C4-2B (cell line): ENCODE measurements around the gene HDAC4.

ENCODE experiments used
- H3K27ac ChIP-seq: fragments of 450-650 bp; 2 replicates; pipeline ENCODE4 v1.5.1; 2017
- ZFX ChIP-seq: fragments of 450-650 bp; IDR thresholded peaks from 2 replicates; pipeline ENCODE4 v1.6.1; 2017
- TF ChIP-seq, protein P1 (sequence below): fragments of 450-650 bp; conservative IDR thresholded peaks from 2 replicates; pipeline ENCODE4 v1.5.1; 2017; ENCODE audit warnings: mild to moderate bottlenecking

HDAC4 gene

DNA sequence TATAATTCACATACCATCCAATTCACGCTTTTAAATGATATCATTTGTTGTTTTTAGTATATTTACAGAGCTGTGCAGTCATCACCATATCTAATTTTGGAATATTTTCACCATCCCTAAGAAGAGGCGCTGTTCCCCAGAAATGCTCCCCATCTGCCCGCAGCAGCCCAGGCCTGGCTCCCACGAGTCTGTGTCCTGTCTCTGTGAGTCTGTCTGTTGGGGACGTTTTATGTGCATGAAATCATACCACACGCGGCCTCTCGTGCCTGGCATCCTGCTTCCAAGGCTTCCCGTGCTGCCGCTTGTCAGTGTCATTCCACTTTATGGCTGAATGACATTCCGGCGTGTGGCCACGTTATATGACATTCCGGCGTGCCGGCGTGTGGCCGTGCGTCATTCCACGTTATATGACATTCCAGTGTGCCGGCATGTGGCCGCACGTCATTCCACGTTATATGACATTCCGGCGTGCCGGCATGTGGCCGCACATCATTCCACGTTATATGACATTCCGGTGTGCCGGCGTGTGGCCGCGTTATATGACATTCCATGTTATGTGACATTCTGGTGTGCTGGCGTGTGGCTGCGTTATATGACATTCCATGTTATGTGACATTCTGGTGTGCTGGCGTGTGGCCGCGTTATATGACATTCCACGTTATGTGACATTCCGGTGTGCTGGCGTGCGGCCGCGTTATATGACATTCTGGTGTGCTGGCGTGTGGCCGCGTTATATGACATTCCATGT lies 276.5 kb downstream of the HDAC4 start:
- no peak overlapping the region for H3K27ac ChIP-seq
- TF ChIP-seq ZFX = no peak
- TF ChIP-seq, protein P1, sequence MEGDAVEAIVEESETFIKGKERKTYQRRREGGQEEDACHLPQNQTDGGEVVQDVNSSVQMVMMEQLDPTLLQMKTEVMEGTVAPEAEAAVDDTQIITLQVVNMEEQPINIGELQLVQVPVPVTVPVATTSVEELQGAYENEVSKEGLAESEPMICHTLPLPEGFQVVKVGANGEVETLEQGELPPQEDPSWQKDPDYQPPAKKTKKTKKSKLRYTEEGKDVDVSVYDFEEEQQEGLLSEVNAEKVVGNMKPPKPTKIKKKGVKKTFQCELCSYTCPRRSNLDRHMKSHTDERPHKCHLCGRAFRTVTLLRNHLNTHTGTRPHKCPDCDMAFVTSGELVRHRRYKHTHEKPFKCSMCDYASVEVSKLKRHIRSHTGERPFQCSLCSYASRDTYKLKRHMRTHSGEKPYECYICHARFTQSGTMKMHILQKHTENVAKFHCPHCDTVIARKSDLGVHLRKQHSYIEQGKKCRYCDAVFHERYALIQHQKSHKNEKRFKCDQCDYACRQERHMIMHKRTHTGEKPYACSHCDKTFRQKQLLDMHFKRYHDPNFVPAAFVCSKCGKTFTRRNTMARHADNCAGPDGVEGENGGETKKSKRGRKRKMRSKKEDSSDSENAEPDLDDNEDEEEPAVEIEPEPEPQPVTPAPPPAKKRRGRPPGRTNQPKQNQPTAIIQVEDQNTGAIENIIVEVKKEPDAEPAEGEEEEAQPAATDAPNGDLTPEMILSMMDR = no peak

DNA sequence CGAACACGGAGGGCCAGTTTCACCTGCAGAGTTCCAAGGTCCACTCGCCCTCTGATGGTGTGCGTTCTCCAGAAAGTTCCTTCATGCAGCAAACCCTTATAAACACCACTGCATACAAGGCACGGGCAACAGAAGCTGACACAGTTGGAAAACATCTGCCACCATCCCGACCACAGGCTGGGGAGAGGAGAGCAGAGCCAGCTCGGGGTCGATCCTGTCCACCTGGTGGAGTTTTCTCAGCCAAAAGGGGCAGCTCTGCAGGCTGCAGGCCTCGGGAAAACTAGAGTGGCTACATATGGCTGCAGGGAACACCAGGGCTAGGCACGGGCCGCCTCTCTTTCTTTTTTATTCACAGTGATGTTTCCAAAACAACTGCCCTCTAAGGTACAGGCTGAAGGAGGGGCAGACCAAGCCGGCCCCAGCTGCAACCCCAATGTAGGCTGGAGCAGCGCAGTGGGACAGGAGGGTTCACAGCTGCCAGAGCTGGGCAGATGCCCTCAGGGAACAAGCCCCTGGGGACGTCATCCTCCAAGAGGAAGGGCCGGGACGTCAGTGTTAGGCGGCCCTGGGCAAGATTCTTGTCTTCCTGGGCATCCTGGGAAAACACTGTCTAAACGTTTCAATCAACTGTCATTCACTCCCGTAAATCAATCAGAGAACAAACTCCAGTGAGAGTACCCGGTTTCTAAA lies 278.3 kb downstream of the HDAC4 start:
- H3K27ac ChIP-seq = no peak overlapping the region
- TF ChIP-seq, protein P1 = no peak
- no peak for TF ChIP-seq ZFX

DNA sequence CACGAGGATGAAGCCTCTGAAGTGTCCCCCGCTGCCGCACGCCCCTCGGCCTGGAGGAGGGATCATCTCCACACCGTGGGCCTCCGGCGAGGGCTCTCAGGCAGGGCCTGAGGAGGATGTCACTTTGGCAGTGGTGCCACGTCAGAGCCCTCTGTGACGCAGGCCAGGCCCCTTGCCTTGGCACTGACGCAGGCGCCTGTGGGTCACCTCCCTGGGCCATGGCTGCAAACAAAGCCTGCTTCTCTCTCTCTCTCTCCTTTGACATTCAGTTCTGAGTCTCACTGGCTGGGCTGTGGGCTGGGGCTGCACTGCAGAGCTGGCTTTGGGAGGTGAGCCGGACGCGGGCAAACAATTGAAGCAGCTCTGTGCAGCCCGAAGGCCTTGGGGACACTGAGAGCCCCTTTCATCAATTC lies 279.2 kb downstream of the HDAC4 start:
- TF ChIP-seq ZFX = no peak
- TF ChIP-seq, protein P1 = no peak
- no peak overlapping the region for H3K27ac ChIP-seq

DNA sequence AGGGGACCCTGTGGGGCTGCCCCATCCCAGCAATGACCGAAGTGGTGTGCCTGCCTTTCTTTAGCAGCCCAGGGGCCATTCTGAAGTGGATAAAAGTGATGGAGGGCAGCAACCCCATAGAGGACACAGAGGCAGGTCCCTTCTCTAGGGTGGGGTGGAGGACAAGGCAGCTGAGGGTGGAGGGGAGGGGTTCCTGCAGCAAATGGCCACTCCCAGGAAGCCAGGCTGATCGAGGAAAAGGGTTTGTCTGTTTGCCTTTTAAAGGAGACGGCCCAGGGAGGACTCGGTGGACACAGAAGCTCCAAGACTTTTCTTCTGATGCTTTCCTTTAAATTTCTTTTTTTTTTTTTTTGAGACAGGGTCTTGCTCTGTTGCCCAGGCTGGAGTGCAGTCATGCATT lies 280.2 kb downstream of the HDAC4 start:
- TF ChIP-seq ZFX = no peak
- TF ChIP-seq, protein P1 = no peak

DNA sequence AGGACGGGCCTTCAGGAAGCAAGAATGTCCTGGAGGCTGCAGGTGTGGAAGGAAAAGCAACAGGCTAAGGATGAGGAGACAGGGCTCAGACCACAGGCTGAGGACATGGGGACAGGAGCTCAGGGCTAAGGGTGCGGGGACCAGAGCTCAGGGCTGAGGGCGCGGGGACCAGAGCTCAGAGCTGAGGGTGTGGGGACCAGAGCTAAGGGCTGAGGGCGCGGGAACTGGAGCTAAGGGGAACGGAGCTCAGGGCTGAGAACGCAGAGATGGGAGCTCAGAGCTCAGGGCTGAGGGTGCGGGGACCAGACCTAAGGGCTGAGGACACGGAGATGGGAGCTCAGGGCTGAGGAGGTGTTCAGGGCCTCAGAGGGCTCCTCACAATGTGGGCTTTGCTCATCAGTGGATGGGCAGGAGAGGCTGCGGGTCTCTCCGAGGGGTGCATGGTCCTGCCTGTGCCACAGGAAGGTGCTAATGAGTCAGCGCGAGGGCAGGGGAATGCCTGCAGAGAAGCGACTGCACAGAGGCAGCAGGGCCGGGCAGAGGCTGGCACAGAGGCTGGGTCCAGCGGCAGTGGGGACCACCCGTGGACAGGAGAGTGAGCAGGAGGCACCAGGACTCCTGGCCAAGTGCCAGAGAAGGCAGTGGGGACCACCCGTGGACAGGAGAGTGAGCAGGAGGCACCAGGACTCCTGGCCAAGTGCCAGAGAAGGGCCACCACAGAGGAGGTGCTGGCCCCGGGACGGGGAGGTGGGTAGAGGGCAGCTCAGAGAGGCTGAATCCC lies 281.3 kb downstream of the HDAC4 start:
- no peak for TF ChIP-seq ZFX
- TF ChIP-seq, protein P1 = no peak
- H3K27ac ChIP-seq = no peak overlapping the region

More for the DNA sequence above, 280.2 kb downstream of the HDAC4 start:
- no peak overlapping the region for H3K27ac ChIP-seq

DNA sequence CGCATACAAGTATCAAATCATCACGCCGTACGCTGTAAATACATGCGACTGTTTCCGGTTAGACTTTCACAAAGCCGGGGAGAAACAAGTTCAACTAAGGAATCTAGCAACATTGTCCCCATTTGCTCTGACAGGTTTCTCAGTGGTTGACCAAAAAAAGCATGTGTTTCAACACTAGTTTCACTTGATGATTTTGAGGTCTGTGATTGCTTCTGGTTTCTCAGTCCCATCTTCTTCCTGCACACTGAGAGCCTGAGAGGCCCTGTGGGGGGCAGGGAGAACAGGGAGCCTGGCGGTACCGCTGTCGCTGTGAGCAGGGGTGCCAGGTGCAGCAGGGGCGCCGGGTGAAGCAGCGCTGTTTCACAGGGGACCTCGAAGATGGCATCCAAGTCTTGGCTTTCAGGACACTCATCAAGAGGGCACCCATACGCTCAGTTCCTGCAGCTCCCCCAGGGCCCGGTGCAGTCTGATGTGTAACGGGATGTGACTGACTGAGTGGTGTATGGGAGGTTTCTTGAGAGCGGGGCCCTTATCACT lies 282.1 kb downstream of the HDAC4 start:
- no peak overlapping the region for H3K27ac ChIP-seq
- TF ChIP-seq, protein P1 = no peak
- no peak for TF ChIP-seq ZFX
